ENCODE measurements around the gene OCEL1. TPM values are rescaled to one million over a fixed set of nuclear protein-coding genes. Genes with fewer than 3 reads are reported as not detected.
"Not testable (repeated sequence)": the region's sequence is repeated elsewhere in the genome, so short reads cannot be mapped to it uniquely, and the experiment has no call there.

The OCEL1 gene
- total RNA-seq, 1 donor from 2014 or later = 10.4 TPM

DNA sequence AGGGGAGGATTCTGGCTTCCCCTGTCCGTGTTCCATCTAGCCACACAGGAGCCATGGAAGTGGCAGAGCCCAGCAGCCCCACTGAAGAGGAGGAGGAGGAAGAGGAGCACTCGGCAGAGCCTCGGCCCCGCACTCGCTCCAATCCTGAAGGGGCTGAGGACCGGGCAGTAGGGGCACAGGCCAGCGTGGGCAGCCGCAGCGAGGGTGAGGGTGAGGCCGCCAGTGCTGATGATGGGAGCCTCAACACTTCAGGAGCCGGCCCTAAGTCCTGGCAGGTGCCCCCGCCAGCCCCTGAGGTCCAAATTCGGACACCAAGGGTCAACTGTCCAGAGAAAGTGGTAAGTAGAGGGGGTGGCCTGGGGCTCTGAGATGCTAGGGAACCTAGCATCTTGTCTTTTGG lies 42.7 kb downstream of the OCEL1 start:
- Mint-ChIP-seq H3K4me3 (peak overlapping the region; percentile 78), H3K9me3 (peaks cover 5% of the 10 kb centered on the region), H3K36me3 (ENCODE audit: low read depth) (peaks cover 3% of the 10 kb centered on the region), H3K4me1 (peaks cover 14% of the 10 kb centered on the region), H3K27me3 (ENCODE audit: low read depth) (peaks cover 2% of the 10 kb centered on the region), H3K27ac (ENCODE audit: unreplicated experiment) (no peak overlapping the region)
- TF ChIP-seq, protein P1, sequence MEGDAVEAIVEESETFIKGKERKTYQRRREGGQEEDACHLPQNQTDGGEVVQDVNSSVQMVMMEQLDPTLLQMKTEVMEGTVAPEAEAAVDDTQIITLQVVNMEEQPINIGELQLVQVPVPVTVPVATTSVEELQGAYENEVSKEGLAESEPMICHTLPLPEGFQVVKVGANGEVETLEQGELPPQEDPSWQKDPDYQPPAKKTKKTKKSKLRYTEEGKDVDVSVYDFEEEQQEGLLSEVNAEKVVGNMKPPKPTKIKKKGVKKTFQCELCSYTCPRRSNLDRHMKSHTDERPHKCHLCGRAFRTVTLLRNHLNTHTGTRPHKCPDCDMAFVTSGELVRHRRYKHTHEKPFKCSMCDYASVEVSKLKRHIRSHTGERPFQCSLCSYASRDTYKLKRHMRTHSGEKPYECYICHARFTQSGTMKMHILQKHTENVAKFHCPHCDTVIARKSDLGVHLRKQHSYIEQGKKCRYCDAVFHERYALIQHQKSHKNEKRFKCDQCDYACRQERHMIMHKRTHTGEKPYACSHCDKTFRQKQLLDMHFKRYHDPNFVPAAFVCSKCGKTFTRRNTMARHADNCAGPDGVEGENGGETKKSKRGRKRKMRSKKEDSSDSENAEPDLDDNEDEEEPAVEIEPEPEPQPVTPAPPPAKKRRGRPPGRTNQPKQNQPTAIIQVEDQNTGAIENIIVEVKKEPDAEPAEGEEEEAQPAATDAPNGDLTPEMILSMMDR (conservative IDR thresholded peaks at IDR 0.05) = no peak
- DNase-seq (ENCODE audit: low read depth, low spot score) = no peak

DNA sequence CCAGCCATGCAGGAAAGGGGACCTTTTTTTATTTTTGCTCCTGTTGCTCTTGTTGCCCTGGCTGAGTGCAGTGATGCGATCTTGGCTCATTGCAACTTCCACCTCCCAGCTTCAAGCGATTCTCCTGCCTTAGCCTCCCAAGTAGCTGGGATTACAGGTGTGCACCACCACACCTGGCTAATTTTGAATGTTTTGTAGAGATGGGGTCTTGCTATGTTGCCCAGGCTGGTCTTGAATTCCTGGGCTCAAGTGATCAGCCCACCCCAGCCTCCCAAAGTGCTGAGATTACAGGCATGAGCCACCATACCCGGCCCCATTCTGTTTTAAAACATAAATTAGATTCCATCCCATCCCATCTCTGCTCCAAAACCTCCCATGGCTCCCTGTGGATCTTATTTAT lies 48.9 kb downstream of the OCEL1 start:
- not testable (repeated sequence) for DNase-seq (ENCODE audit: low read depth, low spot score); H3K4me3 Mint-ChIP-seq; H3K27ac Mint-ChIP-seq (ENCODE audit: unreplicated experiment); H3K27me3 Mint-ChIP-seq (ENCODE audit: low read depth); H3K9me3 Mint-ChIP-seq; H3K4me1 Mint-ChIP-seq
- H3K36me3 Mint-ChIP-seq (ENCODE audit: low read depth) = peaks cover 11% of the 10 kb centered on the region

DNA sequence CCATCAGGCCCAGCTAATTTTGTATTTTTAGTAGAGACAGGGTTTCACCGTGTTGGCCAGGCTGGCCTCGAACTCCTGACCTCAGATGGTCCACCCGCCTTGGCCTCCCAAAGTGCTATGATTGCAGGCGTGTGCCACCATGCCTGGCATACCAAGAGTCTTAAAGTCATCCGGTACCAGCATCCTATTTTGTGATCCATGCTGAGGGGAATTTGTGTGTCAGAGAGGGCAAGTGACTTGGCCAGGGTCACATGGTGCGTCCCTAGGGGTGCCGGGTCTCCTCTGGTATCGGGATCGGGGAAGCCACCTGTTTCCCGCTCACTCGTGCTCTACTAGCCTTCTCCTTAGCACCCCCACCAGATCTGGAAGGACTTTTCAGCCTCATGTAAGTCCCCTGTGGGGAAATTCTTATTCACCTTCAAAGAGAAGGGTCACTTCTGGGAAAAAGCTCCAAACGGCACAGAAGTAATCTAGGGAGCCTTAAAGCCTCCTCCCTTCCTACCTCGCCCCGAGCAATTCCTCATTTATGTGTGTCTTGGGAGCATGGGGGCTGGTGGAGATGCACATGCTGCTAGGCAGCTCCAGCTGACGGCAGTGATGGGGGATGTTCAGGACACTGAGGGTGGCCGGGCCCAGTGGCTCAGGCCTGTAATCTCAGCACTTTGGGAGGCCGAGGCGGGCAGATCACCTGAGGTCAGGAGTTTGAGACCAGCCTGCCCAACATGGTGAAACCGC lies 49.6 kb downstream of the OCEL1 start:
- DNase-seq (ENCODE audit: low read depth, low spot score) = no peak
- TF ChIP-seq, protein P1 (conservative IDR thresholded peaks at IDR 0.05) = no peak
- no peaks in the 10 kb centered on the region for H3K4me1 Mint-ChIP-seq
- peaks cover 9% of the 10 kb centered on the region for H3K36me3 Mint-ChIP-seq (ENCODE audit: low read depth)
- peak overlapping the region; percentile 35 for H3K4me3 Mint-ChIP-seq
- H3K27me3 Mint-ChIP-seq (ENCODE audit: low read depth) = no peaks in the 10 kb centered on the region
- no peak overlapping the region for H3K27ac Mint-ChIP-seq (ENCODE audit: unreplicated experiment)
- H3K9me3 Mint-ChIP-seq = no peaks in the 10 kb centered on the region

Other genes starting within 250 kb of the OCEL1 start
- gene CPAMD8, start 199.4 kb upstream of the OCEL1 start, total RNA-seq = 14.5 and 17.0 TPM in 2 replicates
- gene HAUS8, start 150.8 kb upstream of the OCEL1 start, total RNA-seq = 36.5 and 46.4 TPM in 2 replicates
- 113 and 119 TPM in 2 replicates for gene MYO9B, start 150.4 kb upstream of the OCEL1 start, total RNA-seq
- 15.7 and 17.6 TPM in 2 replicates for gene USE1, start 10.9 kb upstream of the OCEL1 start, total RNA-seq
- 52.8 and 57.6 TPM in 2 replicates for gene NR2F6, start 19.7 kb downstream of the OCEL1 start, total RNA-seq
- gene USHBP1, start 38.5 kb downstream of the OCEL1 start, total RNA-seq = 0.23 and 0.57 TPM in 2 replicates
- 79.1 and 89.3 TPM in 2 replicates for gene BABAM1, start 41.2 kb downstream of the OCEL1 start, total RNA-seq
- 4.5 and 4.9 TPM in 2 replicates for gene ANKLE1, start 55.7 kb downstream of the OCEL1 start, total RNA-seq
- 8.1 and 8.5 TPM in 2 replicates for gene ABHD8, start 77.2 kb downstream of the OCEL1 start, total RNA-seq
- gene MRPL34, start 79.6 kb downstream of the OCEL1 start, total RNA-seq = 73.4 and 74.2 TPM in 2 replicates
- 44.9 and 49.9 TPM in 2 replicates for gene DDA1, start 83.3 kb downstream of the OCEL1 start, total RNA-seq
- 37.4 and 43.3 TPM in 2 replicates for gene ANO8, start 108.6 kb downstream of the OCEL1 start, total RNA-seq
- gene GTPBP3, start 111.3 kb downstream of the OCEL1 start, total RNA-seq = 57.8 TPM in 2 replicates
- 0.82 and 1.8 TPM in 2 replicates for gene PLVAP, start 151.1 kb downstream of the OCEL1 start, total RNA-seq
- not detected in 2 replicates for gene CCDC194, start 168.0 kb downstream of the OCEL1 start, total RNA-seq
- gene BST2, start 179.4 kb downstream of the OCEL1 start, total RNA-seq = not detected in 2 replicates
- 47.6 and 48.1 TPM in 2 replicates for gene MVB12A, start 193.8 kb downstream of the OCEL1 start, total RNA-seq
- 0.71 and 0.96 TPM in 2 replicates for gene TMEM221, start 222.4 kb downstream of the OCEL1 start, total RNA-seq
- not detected in 2 replicates for gene NXNL1, start 234.7 kb downstream of the OCEL1 start, total RNA-seq
- 17.4 and 17.9 TPM in 2 replicates for gene SLC27A1, start 244.3 kb downstream of the OCEL1 start, total RNA-seq

Measured in neural crest cell (in vitro differentiated cells).